Measurements from ENCODE around the gene ZNRF1. TPM values are rescaled to one million over a fixed set of nuclear protein-coding genes. Genes with fewer than 3 reads are reported as not detected.

ZNRF1 gene
- total RNA-seq, 1 donor from 2014 or later, result 10.8 TPM

DNA sequence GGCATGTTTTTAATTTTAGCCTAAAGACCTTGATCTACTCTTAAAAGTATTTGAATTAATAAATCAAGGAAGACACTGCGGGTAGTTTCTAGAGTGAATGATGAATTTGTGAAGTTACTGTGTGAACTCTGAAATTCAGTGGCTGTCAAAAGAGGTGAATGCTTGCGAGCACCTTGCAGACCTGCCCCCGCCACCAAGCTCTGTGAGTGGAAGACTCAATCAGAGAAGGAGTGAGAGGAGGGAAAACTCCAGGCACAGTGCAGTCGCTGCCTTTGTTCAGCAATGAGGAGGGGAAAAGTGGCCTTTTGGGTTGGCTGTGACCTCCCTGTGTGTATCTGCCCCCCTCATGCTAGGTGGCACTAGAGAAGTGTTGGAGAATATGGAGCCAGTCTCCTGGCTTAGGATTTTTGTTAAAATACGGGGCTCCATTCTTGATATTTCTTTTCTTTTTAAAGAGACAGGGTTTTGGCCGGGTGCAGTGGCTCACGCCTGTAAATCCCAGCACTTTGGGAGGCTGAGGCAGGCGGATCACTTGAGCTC is 64.8 kb downstream of the ZNRF1 start:
- DNase-seq (ENCODE audit: low read depth) (no peak), FAIRE-seq (no peak)
- no peaks in the 10 kb centered on the region for H3K27me3 ChIP-seq (ENCODE audit: control insufficient read depth, insufficient read depth, low read length)
- no peak overlapping the region for H3K4me3 ChIP-seq (ENCODE audit: low read depth, low read length)
- TF ChIP-seq, protein P1, sequence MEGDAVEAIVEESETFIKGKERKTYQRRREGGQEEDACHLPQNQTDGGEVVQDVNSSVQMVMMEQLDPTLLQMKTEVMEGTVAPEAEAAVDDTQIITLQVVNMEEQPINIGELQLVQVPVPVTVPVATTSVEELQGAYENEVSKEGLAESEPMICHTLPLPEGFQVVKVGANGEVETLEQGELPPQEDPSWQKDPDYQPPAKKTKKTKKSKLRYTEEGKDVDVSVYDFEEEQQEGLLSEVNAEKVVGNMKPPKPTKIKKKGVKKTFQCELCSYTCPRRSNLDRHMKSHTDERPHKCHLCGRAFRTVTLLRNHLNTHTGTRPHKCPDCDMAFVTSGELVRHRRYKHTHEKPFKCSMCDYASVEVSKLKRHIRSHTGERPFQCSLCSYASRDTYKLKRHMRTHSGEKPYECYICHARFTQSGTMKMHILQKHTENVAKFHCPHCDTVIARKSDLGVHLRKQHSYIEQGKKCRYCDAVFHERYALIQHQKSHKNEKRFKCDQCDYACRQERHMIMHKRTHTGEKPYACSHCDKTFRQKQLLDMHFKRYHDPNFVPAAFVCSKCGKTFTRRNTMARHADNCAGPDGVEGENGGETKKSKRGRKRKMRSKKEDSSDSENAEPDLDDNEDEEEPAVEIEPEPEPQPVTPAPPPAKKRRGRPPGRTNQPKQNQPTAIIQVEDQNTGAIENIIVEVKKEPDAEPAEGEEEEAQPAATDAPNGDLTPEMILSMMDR (IDR thresholded peaks at IDR 0.05; ENCODE audit: insufficient read depth, low read length, severe bottlenecking), result no peak
- H3K36me3 ChIP-seq (ENCODE audit: control insufficient read depth, insufficient read depth, low read length), result no peaks in the 10 kb centered on the region

DNA sequence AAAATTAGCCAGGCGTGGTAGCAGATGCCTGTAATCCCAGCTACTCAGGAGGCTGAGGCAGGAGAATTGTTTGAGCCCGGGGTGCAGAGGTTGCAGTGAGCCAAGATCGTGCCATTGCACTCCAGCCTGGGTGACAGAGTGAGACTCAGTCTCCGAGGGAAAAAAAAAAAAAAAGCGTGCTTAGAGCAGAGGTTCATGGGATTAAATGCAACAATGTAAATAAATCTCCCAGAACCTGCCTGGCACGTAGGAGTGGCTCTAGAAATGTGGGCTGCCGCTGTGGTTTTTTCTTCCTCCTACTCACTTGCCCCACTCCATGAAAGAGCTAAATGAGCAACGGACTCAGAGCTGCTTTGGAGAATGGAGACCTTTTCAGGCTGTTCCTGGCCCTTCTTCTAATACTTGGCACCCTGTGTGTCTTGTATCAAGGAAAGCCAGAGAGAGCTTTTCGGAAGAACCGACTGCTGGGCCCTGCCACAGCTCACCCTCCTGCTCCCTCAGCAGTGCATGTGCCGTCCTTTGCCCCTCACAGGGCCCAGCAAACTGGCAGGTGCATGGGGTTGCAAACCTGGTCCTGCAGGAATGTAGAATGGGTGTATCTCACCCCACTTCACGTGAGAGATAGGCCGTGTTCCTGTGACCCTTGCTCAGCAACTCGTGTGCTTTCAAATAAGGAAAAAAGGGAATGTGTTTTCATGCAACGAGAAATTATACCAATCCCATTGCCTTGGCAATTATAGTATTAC is 65.8 kb downstream of the ZNRF1 start:
- Histone ChIP-seq H3K27me3 (ENCODE audit: control insufficient read depth, insufficient read depth, low read length) (no peaks in the 10 kb centered on the region), H3K4me3 (ENCODE audit: low read depth, low read length) (peak overlapping the region; percentile 2), H3K36me3 (ENCODE audit: control insufficient read depth, insufficient read depth, low read length) (no peaks in the 10 kb centered on the region)
- DNase-seq (ENCODE audit: low read depth), result peak; percentile 86
- TF ChIP-seq, protein P1 (IDR thresholded peaks at IDR 0.05; ENCODE audit: insufficient read depth, low read length, severe bottlenecking), result no peak
- FAIRE-seq, result no peak

DNA sequence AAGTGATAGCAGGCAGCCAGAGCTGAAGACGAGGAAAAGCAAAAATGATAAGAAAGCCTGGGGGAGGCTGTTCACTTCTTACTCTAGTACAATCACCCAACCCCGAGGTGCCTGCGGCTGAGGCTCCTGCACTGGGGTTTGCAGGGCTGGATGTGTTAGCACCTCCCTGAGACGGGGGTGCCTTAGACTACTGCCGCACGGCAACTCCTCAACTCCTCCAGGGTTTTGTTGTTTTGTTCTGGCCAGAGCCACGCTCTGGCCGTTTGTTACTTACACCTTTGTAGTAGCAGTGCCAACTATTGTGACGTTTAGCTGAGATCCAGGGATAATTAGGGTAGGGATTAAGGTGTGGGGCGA is 66.3 kb downstream of the ZNRF1 start:
- FAIRE-seq, result no peak

DNA sequence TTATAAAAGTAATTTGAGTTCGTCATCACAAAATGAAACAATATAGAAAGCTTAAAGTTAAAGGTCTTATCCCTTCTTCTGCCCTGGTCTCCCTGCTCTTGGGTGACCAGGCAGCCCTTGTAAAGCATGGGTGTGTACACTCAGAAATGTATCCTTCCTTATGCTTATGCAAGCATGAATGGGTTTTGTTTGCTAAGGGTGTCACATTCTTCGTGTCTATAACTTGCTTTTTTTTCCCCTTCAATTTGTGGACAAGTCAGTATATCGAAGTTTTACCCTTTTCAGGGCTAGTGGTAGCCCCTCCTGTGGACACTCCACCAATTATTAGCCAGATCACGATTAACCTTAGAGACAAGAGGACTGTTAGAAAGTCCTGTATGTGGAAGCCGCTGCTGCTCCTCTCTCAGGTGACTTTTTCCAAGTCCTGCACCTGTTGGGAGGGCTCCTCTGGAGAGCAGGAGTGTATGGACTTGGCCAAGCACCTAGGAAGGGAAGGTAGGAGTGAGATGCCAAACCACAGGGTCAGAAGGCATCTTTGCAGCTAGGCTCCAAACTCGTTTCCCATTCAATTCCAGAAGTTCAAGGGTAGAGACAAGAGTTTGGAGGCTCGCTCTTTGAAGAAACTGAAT is 66.8 kb downstream of the ZNRF1 start:
- peak; percentile 62 for DNase-seq (ENCODE audit: low read depth)
- no peak for FAIRE-seq
- Histone ChIP-seq H3K36me3 (ENCODE audit: control insufficient read depth, insufficient read depth, low read length) (no peaks in the 10 kb centered on the region), H3K4me3 (ENCODE audit: low read depth, low read length) (no peak overlapping the region), H3K27me3 (ENCODE audit: control insufficient read depth, insufficient read depth, low read length) (no peaks in the 10 kb centered on the region)
- TF ChIP-seq, protein P1 (IDR thresholded peaks at IDR 0.05; ENCODE audit: insufficient read depth, low read length, severe bottlenecking), result no peak

More for the DNA sequence above, 66.3 kb downstream of the ZNRF1 start:
- no peaks in the 10 kb centered on the region for H3K27me3 ChIP-seq (ENCODE audit: control insufficient read depth, insufficient read depth, low read length)
- no peaks in the 10 kb centered on the region for H3K36me3 ChIP-seq (ENCODE audit: control insufficient read depth, insufficient read depth, low read length)
- DNase-seq (ENCODE audit: low read depth), result no peak
- TF ChIP-seq, protein P1 (IDR thresholded peaks at IDR 0.05; ENCODE audit: insufficient read depth, low read length, severe bottlenecking), result no peak
- no peak overlapping the region for H3K4me3 ChIP-seq (ENCODE audit: low read depth, low read length)

DNA sequence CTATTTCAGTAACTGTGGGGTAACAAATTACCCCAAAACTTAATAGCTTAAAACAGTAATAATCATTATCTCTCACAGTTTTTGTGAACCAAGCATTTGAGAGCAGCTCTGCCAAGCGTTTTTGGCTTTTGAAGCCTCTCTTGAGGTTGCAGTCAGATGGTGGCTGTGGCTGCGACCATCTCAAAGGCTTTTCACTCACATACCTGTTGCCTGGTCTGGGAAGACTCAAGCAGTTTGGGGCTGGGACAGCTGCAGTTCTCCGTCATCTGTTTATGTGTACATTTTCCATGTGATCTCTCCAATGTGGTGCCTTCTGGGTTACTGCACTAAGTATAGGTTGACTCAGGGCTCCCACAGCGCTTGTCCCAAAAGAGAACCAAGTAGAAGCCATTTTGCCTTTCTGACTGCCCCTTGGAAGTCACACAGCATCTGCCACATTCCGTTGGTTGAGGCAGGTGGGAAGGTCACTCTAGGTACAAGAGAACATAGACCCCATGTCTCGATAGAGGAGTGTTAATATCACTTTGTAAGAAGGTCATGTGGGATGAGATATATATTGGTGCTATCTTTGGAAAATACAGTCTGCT is 68.1 kb downstream of the ZNRF1 start:
- FAIRE-seq (no peak), DNase-seq (ENCODE audit: low read depth) (no peak)
- TF ChIP-seq, protein P1 (IDR thresholded peaks at IDR 0.05; ENCODE audit: insufficient read depth, low read length, severe bottlenecking), result no peak
- Histone ChIP-seq H3K36me3 (ENCODE audit: control insufficient read depth, insufficient read depth, low read length) (no peaks in the 10 kb centered on the region), H3K4me3 (ENCODE audit: low read depth, low read length) (no peak overlapping the region), H3K27me3 (ENCODE audit: control insufficient read depth, insufficient read depth, low read length) (no peaks in the 10 kb centered on the region)

Data from bronchial epithelial cell (primary cell).